K562 (cell line): Measurements from ENCODE around the gene TAS2R38. TPM values are rescaled to one million over a fixed set of nuclear protein-coding genes. Genes with fewer than 3 reads are reported as not detected.

Experiments used
- ATAC-seq: fragments of 200-7000 bp; cut with Tn5 transposase; 3 replicates; pipeline ENCODE4 v1.9.1; 2020; ENCODE audit warnings: moderate library complexity
- BruUV-seq: library from RNA; stranded (reverse); fragments of 400-500 nt; replicated peaks from 2 replicates; lab custom pipeline; 2021; lab: Mats Ljungman, UMichigan
- CTCF ChIA-PET: fragments of 300-600 bp; formaldehyde crosslinking; extraction: SDS; loops from one replicate; lab custom pipeline; 2021; ENCODE audit warnings: low intra/inter-chr PET ratio; lab: Yijun Ruan, JAX
- POLR2A ChIA-PET: fragments of 300-600, 350-650 bp; sonication (Branson Sonifier 250); formaldehyde crosslinking; extraction: SDS; loops from one replicate; lab custom pipeline; 2021; ENCODE audit warnings: antibody characterized with exemption, inconsistent platforms; lab: Yijun Ruan, JAX
- DNase-seq, 4 experiments: peaks; one replicate each; pipeline versions ENCODE4 v3.0.0 to v3.0.0-alpha.2; 2011 to 2018; ENCODE audit warnings: low spot score in 3 of 4, mixed read lengths in 3 of 4; ENCODE audit errors: extremely low read depth in 1 of 4
- FAIRE-seq: peaks from 2 replicates; lab custom pipeline; 2011; peaks lifted over from hg19 to GRCh38; lab: Jason Lieb, UNC
- H2AFZ ChIP-seq: 2 replicates; pipeline ENCODE4 v1.6.0; 2011; ENCODE audit warnings: low read depth, low read length, control low read depth, inconsistent platforms
- H3K27ac ChIP-seq: fragments of 200-600 bp; 3 replicates; pipeline ENCODE4 v1.8.0; 2011; ENCODE audit warnings: low read depth, mild to moderate bottlenecking, control low read depth, inconsistent platforms, low read length, moderate library complexity, mixed read lengths; ENCODE audit errors: extremely low read depth
- H3K27me3 ChIP-seq, 2 experiments: fragments of 300-600 bp in 1 of 2; 2 replicates in 1 of 2; 3 replicates in 1 of 2; pipeline versions ENCODE4 v1.6.0 to v1.8.0; 2011; ENCODE audit warnings: inconsistent platforms in 2 of 2, low read length in 2 of 2, mild to moderate bottlenecking in 1 of 2, mixed read lengths in 1 of 2, moderate library complexity in 1 of 2; ENCODE audit not compliant: control insufficient read depth in 2 of 2, insufficient read depth in 2 of 2
- H3K36me3 ChIP-seq: fragments of 300-600 bp; 3 replicates; pipeline ENCODE4 v1.8.0; 2011; ENCODE audit warnings: mild to moderate bottlenecking, low read length, inconsistent platforms; ENCODE audit not compliant: control insufficient read depth, insufficient read depth
- H3K4me1 ChIP-seq, 2 experiments: fragments of 200-600 bp in 1 of 2; replicated peaks in 1 of 2; 2 replicates in 1 of 2; 3 replicates in 1 of 2; pipeline versions ENCODE4 v1.5.1 to v1.8.0; 2011; ENCODE audit warnings: inconsistent platforms in 2 of 2, low read length in 2 of 2, mild to moderate bottlenecking in 1 of 2, mixed read lengths in 1 of 2, moderate library complexity in 1 of 2; ENCODE audit not compliant: control insufficient read depth in 2 of 2, insufficient read depth in 2 of 2
- H3K4me2 ChIP-seq: 2 replicates; pipeline ENCODE4 v1.6.1; 2011; ENCODE audit warnings: low read length, control low read depth, inconsistent platforms, mixed read lengths; ENCODE audit not compliant: insufficient read depth
- H3K4me3 ChIP-seq: fragments of 200-600 bp; sonication (generic), shearing (Covaris generic); 2 replicates; pipeline ENCODE4 v1.5.1; 2016; ENCODE audit warnings: control low read depth, inconsistent platforms
- H3K79me2 ChIP-seq: fragments of 200-600 bp; 3 replicates; pipeline ENCODE4 v1.8.0; 2011; ENCODE audit warnings: low read length, inconsistent platforms; ENCODE audit not compliant: control insufficient read depth, insufficient read depth
- H3K9ac ChIP-seq, 2 experiments: 2 replicates each; pipeline versions ENCODE4 v1.6.0 to v1.6.1; 2011; ENCODE audit warnings: low read depth in 2 of 2, low read length in 2 of 2, control low read depth in 1 of 2, inconsistent platforms in 1 of 2, mild to moderate bottlenecking in 1 of 2, mixed read lengths in 1 of 2; ENCODE audit not compliant: insufficient read depth in 1 of 2
- H3K9me1 ChIP-seq: one replicate; pipeline ENCODE4 v1.6.0; 2011; ENCODE audit warnings: inconsistent platforms, mild to moderate bottlenecking, low read length, moderate library complexity; ENCODE audit not compliant: control insufficient read depth, insufficient read depth
- H3K9me3 ChIP-seq: replicated peaks from 2 replicates; pipeline ENCODE4 v1.5.1; 2011; ENCODE audit warnings: low read depth, low read length, inconsistent platforms; ENCODE audit not compliant: control insufficient read depth, insufficient read depth
- H4K20me1 ChIP-seq: replicated peaks from 2 replicates; pipeline ENCODE4 v1.6.1; 2011; ENCODE audit warnings: low read length, inconsistent platforms, mixed read lengths; ENCODE audit not compliant: control insufficient read depth, insufficient read depth
- GABPA ChIP-seq: fragments of 200-800 bp; sonication (Bioruptor generic); conservative IDR thresholded peaks from 2 replicates; pipeline ENCODE4 v1.6.1; 2016; ENCODE audit warnings: low read depth, missing genetic modification characterization, missing compliant biosample characterization
- MITF ChIP-seq: IDR thresholded peaks from 2 replicates; pipeline ENCODE4 v1.6.1; 2014; ENCODE audit warnings: antibody characterized with exemption
- NFRKB ChIP-seq: fragments of 450-650 bp; IDR thresholded peaks from 2 replicates; pipeline ENCODE4 v1.6.1; 2016; ENCODE audit warnings: low read depth
- NR0B1 ChIP-seq: fragments of 450-650 bp; IDR thresholded peaks from one replicate; pipeline ENCODE4 v1.6.1; 2018; ENCODE audit warnings: mild to moderate bottlenecking, moderate library complexity; ENCODE audit not compliant: partially characterized antibody
- PCBP1 ChIP-seq: fragments of 200-400 bp; formaldehyde crosslinking; IDR thresholded peaks from 2 replicates; pipeline ENCODE4 v1.6.1; 2018; ENCODE audit warnings: mild to moderate bottlenecking, low read depth, low read length; ENCODE audit not compliant: poor library complexity, severe bottlenecking
- PHB2 ChIP-seq: fragments of 450-650 bp; IDR thresholded peaks from 2 replicates; pipeline ENCODE4 v1.6.1; 2017; ENCODE audit warnings: low read depth
- PML ChIP-seq: IDR thresholded peaks from 2 replicates; pipeline ENCODE4 v1.6.1; 2012; ENCODE audit warnings: low read length, inconsistent platforms
- SAFB ChIP-seq: fragments of 200-400 bp; formaldehyde crosslinking; IDR thresholded peaks from 2 replicates; pipeline ENCODE4 v1.6.1; 2017; ENCODE audit warnings: low read depth, low read length, borderline replicate concordance
- SNIP1 ChIP-seq: fragments of 450-650 bp; IDR thresholded peaks from 2 replicates; pipeline ENCODE4 v1.7.1; 2017; ENCODE audit warnings: low read depth, mild to moderate bottlenecking
- TEAD2 ChIP-seq: fragments of 450-650 bp; IDR thresholded peaks from 2 replicates; pipeline ENCODE4 v1.6.1; 2016; ENCODE audit warnings: missing genetic modification characterization, control low read depth, missing compliant biosample characterization
- ZBTB11 ChIP-seq, 3 experiments: fragments of 200-800 bp in 1 of 3; fragments of 250-450 bp in 1 of 3; fragments of 450-650 bp in 1 of 3; sonication (Bioruptor Pico) in 1 of 3; sonication (Bioruptor generic) in 1 of 3; formaldehyde crosslinking in 1 of 3; IDR thresholded peaks; 2 replicates each; pipeline versions ENCODE4 v1.6.1 to v1.8.0; 2016 to 2022; ENCODE audit warnings: mild to moderate bottlenecking in 2 of 3, missing genetic modification characterization in 2 of 3, missing compliant biosample characterization in 1 of 3, moderate library complexity in 1 of 3
- ZFPM2 ChIP-seq: fragments of 250-450 bp; sonication (Bioruptor Pico); IDR thresholded peaks from 2 replicates; pipeline ENCODE4 v1.5.1; 2022; ENCODE audit warnings: mild to moderate bottlenecking
- ZNF124 ChIP-seq: sonication (generic); formaldehyde crosslinking; IDR thresholded peaks from 2 replicates; pipeline ENCODE4 v1.8.1; 2022; ENCODE audit warnings: missing genetic modification reagents
- ZNF174 ChIP-seq: fragments of 250-450 bp; sonication (Bioruptor Pico); IDR thresholded peaks from 2 replicates; pipeline ENCODE4 v1.4.0; 2020; ENCODE audit warnings: mild to moderate bottlenecking
- ZNF512 ChIP-seq: IDR thresholded peaks from 2 replicates; pipeline ENCODE4 v1.6.1; 2016; ENCODE audit warnings: missing genetic modification characterization, missing compliant biosample characterization
- ZNF561 ChIP-seq: fragments of 450-650 bp; formaldehyde crosslinking; conservative IDR thresholded peaks from 2 replicates; pipeline ENCODE4 v1.4.0; 2020; ENCODE audit warnings: mild to moderate bottlenecking, moderate library complexity
- WGBS: fragments of 100-300 bp; shearing (Covaris generic); methylation state at CpG from one replicate; pipeline ENCODE4 v1.1.6; 2016; ENCODE audit warnings: low coverage, mixed read lengths; ENCODE audit not compliant: insufficient coverage; ENCODE audit errors: missing lambda C conversion rate; 5-methylcytosine and 5-hydroxymethylcytosine counted together
- in situ Hi-C: fragments of 300-500 bp; cut with MboI; formaldehyde crosslinking; loops from 4 replicates; pipeline ENCODE4 v1.15.0; 2018; ENCODE audit warnings: inconsistent platforms, mixed read lengths
- intact Hi-C: fragments of 100-400 bp; cut with micrococcal nuclease; formaldehyde crosslinking; loops from 2 replicates; pipeline ENCODE4 v1.14.2; 2022
- polyA plus RNA-seq, 8 experiments: library from polyadenylated mRNA; depleted of rRNA in 4 of 8; stranded (reverse) in 5 of 8; unstranded in 3 of 8; fragments of >200 nt; fragmentation: Nextera tagmentation in 2 of 8; fragmentation: Illumina TruSeq in 1 of 8; extraction: Ambion mirVana in 2 of 8; extraction: Trizol in 1 of 8; gene quantifications; 2 replicates each; pipeline versions ENCODE4 v1.2.1 to v1.2.3, GENCODE V29; 2011 to 2014; ENCODE audit warnings: inconsistent platforms in 1 of 8, missing spikeins in 1 of 8
- total RNA-seq, 7 experiments: library from RNA; depleted of rRNA in 6 of 7; stranded (reverse); fragments of >200 nt in 6 of 7; fragmentation: Illumina TruSeq in 2 of 7; extraction: Trizol in 2 of 7; gene quantifications; 2 replicates each; pipeline versions ENCODE4 v1.2.1 to v1.2.3, GENCODE V29; 2011 to 2021; ENCODE audit warnings: low replicate concordance in 1 of 7

TAS2R38 gene
- total and polyA plus RNA-seq, 9 of the 15 experiments (the other 6 are each of a cell fraction or from before 2014, with no cell fraction given): not detected

- Histone ChIP-seq H3K4me2 (no peak overlapping the region), H3K4me1 (no peaks in the 10 kb centered on the region), H3K36me3 (no peaks in the 10 kb centered on the region), H2AFZ (no peak overlapping the region), H3K9me3 (no peaks in the 10 kb centered on the region), H3K9ac (no peak overlapping the region), H3K4me3 (no peak overlapping the region), H3K27ac (no peak overlapping the region), H3K9me1 (no peaks in the 10 kb centered on the region), H4K20me1 (no peaks in the 10 kb centered on the region), H3K79me2 (no peaks in the 10 kb centered on the region), H3K27me3 (no peaks in the 10 kb centered on the region)
- in situ Hi-C loops (no loop called here), intact Hi-C loops (no loop called here)
- ATAC-seq (no peak), DNase-seq (no peak), FAIRE-seq (no peak)
- WGBS: 0% methylated on average over 2 of the region's 2 CpGs
- BruUV-seq: no TSS peak
- CTCF ChIA-PET: no interaction called here
- POLR2A ChIA-PET: interaction anchor here (0.9 kb wide), 1 partner anchor 12 kb away, joined by 3 read pairs; no protein-coding TSS in a partner anchor
- TF ChIP-seq MITF: no peak
- no peak for TF ChIP-seq SNIP1
- no peak for TF ChIP-seq SAFB
- no peak for TF ChIP-seq GABPA
- TF ChIP-seq ZNF561: no peak
- no peak for TF ChIP-seq NR0B1
- no peak for TF ChIP-seq ZNF124 (CRISPR knock-in tag)
- no peak for TF ChIP-seq PCBP1
- TF ChIP-seq ZFPM2 (CRISPR knock-in tag): no peak
- TF ChIP-seq ZNF512 (tag): no peak
- TF ChIP-seq PML: no peak
- no peak for TF ChIP-seq PHB2
- TF ChIP-seq NFRKB: no peak
- no peak for TF ChIP-seq TEAD2
- TF ChIP-seq ZNF174 (CRISPR knock-in tag): no peak
- TF ChIP-seq ZBTB11 (CRISPR knock-in tag; IDR thresholded peaks at IDR 0.05): no peak
Observed at GRCh38 chr7:142006577-142006976, 33.0 kb upstream of the TAS2R38 start.
